DND-41 (cell line): Measurements from ENCODE around the gene MAN1A1.

Experiments used
- EZH2 ChIP-seq: IDR thresholded peaks from 3 replicates; pipeline ENCODE4 v1.6.1; 2012; ENCODE audit warnings: borderline replicate concordance, low read depth, mild to moderate bottlenecking, moderate library complexity, low read length, inconsistent platforms; ENCODE audit not compliant: severe bottlenecking
- TF ChIP-seq, protein P1 (sequence below): IDR thresholded peaks from 2 replicates; pipeline ENCODE4 v1.5.1; 2012; ENCODE audit warnings: borderline replicate concordance, low read length, moderate library complexity, mild to moderate bottlenecking; ENCODE audit not compliant: poor library complexity, severe bottlenecking; ENCODE audit errors: extremely low read depth

DNA sequence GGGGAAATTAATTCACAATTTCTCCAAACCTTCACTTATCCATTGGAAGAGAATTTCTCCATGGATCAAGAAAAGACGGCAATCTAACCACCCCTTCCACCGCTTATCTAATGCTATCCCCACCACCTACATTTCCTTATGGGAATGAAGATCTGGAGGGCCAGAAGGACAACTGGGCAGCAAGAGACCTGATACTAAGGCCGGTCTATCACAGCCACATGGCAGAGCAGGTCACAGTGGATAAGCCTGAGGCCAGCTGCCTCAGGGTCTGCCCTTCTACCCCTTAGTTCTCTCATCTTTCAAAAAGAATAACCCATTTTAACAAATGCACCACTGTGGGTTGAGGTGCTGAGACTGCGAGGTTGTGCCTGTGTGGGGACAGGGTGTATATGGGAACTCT is 37.1 kb downstream of the MAN1A1 start:
- TF ChIP-seq, protein P1, sequence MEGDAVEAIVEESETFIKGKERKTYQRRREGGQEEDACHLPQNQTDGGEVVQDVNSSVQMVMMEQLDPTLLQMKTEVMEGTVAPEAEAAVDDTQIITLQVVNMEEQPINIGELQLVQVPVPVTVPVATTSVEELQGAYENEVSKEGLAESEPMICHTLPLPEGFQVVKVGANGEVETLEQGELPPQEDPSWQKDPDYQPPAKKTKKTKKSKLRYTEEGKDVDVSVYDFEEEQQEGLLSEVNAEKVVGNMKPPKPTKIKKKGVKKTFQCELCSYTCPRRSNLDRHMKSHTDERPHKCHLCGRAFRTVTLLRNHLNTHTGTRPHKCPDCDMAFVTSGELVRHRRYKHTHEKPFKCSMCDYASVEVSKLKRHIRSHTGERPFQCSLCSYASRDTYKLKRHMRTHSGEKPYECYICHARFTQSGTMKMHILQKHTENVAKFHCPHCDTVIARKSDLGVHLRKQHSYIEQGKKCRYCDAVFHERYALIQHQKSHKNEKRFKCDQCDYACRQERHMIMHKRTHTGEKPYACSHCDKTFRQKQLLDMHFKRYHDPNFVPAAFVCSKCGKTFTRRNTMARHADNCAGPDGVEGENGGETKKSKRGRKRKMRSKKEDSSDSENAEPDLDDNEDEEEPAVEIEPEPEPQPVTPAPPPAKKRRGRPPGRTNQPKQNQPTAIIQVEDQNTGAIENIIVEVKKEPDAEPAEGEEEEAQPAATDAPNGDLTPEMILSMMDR: no peak
- TF ChIP-seq EZH2: no peak
